Vagina (tissue), 2 donors: Measurements from ENCODE around the gene ACTL8.

Experiments
- POLR2A ChIP-seq, 2 donors: fragments of 450-650 bp; IDR thresholded peaks; one replicate each; pipeline ENCODE4 v1.6.1; 2017; ENCODE audit warnings: antibody characterized with exemption in 2 of 2, mild to moderate bottlenecking in 2 of 2, moderate library complexity in 2 of 2
- TF ChIP-seq, protein P1 (sequence below), 3 experiments: fragments of 450-650 bp in 2 of 3; fragments of 200-600 bp in 1 of 3; sonication (generic) in 1 of 3; IDR thresholded peaks; one replicate each; pipeline ENCODE4 v1.5.1; 2017 to 2019; ENCODE audit warnings: antibody characterized with exemption in 3 of 3, mild to moderate bottlenecking in 2 of 3, moderate library complexity in 2 of 3

GRCh38 chr1:17757426-17757825 is 2.3 kb downstream of the ACTL8 start:
- TF ChIP-seq, protein P1, sequence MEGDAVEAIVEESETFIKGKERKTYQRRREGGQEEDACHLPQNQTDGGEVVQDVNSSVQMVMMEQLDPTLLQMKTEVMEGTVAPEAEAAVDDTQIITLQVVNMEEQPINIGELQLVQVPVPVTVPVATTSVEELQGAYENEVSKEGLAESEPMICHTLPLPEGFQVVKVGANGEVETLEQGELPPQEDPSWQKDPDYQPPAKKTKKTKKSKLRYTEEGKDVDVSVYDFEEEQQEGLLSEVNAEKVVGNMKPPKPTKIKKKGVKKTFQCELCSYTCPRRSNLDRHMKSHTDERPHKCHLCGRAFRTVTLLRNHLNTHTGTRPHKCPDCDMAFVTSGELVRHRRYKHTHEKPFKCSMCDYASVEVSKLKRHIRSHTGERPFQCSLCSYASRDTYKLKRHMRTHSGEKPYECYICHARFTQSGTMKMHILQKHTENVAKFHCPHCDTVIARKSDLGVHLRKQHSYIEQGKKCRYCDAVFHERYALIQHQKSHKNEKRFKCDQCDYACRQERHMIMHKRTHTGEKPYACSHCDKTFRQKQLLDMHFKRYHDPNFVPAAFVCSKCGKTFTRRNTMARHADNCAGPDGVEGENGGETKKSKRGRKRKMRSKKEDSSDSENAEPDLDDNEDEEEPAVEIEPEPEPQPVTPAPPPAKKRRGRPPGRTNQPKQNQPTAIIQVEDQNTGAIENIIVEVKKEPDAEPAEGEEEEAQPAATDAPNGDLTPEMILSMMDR (IDR thresholded peaks at IDR 0.05) = no peak
- no peak for TF ChIP-seq POLR2A (IDR thresholded peaks at IDR 0.05)
